Activated CD8-positive, alpha-beta memory T cell treated with anti-CD3 and anti-CD28 coated beads, Interleukin-2, amount 50 U/mL, for 1 hour (primary cell): ENCODE results near the gene RHOT2.

Experiments
- DNase-seq: peaks from one replicate; pipeline ENCODE4 v3.0.0-alpha.2; 2020; ENCODE audit errors: extremely low read depth

Gene RHOT2

DNA sequence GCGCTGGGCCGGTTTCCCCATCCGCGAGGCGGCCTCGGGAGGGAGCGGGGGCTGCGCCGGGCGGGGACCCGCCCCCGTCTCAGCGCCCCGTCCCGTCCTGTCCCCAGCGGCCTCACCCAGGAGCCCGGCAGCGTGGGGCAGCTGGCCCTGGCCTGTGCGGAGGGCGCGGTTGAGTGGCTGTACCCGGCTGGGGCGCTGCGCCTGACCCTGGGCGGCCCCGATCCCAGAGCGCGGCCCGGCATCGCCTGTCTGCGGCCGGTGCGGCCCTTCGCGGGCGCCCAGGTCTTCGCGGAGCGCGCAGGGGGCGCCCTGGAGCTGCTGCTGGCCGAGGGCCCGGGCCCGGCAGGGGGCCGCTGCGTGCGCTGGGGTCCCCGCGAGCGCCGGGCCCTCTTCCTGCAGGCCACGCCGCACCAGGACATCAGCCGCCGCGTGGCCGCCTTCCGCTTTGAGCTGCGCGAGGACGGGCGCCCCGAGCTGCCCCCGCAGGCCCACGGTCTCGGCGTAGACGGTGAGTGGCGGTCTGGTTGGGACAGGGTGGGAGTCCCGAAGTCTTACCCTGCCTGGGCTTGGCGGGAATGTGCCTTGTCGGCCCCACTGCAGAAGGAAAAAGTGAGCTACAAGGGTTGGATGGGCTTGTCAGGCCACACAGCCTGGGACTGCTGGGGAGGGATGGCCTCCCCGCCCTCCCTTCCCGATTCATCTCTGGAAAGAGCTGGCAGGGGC is 47.7 kb downstream of the RHOT2 start:
- DNase-seq: no peak

DNA sequence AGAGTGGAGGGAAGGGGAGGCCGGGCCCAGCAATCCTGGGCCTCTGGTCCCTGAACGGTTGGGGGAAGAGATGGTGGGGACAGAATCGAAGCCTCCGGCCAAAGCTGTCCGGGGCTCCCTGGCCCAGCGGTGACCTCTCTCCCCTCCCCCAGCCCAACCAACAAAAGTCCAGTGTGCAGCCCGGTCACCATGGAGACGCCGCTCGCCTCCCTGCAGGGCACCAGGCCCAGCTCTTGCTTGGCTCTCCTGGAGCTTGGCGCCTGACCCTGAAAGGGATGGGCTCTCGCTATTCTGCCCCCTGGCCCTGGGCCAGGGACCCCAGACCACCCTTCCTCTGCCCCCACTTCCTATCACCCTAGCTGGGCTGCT is 48.3 kb downstream of the RHOT2 start:
- no peak for DNase-seq

DNA sequence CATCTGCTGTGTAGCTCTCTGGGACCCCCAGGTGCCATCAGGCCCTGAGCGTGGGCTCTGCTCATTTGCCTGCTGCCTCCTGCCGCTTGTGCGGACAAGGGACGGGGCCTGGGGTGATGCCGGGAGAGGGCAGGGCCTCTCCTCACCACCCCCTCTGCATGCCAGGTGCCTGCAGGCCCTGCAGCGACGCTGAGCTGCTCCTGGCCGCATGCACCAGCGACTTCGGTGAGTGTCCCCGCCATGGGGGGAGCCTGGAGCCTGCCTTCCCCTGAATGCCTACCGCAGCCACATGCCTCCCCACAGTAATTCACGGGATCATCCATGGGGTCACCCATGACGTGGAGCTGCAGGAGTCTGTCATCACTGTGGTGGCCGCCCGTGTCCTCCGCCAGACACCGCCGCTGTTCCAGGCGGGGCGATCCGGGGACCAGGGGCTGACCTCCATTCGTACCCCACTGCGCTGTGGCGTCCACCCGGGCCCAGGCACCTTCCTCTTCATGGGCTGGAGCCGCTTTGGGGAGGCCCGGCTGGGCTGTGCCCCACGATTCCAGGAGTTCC is 48.9 kb downstream of the RHOT2 start:
- DNase-seq: no peak

DNA sequence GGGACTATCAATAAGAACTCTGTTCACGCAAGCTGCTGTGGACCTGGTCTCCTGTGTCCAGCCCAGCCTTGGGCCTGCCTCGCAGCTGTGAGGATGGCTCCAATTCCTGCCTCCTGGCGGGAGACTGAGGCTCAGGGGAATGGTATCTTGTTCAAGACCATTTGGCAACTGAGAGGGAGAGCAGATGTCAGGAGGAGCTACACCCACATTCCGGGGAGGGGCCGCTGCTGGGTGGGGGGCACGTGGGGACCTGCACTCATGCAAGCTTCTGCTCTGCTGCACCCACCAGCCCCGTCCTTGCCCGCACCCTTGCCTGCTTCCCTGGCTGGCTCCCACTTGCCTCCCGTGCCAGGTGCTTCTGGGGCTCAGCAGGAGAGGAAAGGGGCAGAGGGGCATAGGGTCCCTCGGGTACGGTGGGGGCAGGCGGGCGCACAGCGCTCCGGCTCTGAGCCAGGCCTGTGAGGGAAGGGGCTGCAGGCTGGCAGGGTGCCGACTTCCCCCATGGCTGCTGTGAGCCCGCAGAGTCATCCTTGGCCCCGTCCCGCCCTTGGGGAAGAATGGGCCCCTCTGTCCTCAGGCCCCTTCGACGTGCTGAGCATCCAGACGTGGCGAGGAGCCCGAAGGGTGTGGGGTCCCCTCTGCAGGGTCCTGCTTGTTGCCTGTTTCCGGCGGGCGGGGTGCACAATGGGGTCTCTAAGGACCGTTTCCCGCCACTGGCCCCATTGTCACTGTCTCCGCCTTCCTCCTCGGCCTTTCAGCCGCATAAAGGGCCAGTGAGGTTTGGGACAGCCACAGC is 49.7 kb downstream of the RHOT2 start:
- no peak for DNase-seq

DNA sequence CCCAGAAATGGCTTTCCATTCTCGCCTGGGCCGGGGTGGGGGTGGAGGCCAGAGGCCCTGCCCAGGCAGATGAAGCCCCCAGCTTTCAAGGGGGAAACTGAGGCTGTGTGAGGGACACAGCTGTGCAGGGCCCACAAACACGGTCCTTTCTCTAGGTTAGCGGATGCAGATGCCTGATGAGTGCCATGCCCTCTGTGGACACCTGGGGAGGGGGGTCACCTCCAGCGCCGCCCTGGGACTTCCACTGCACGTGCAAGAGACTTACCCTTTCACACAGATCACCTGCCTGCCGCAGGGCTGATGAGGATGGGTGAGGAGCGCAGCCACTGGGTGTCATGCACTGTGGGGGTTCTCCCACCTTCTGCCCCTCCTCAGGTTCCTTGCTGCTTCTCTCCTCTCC is 50.5 kb downstream of the RHOT2 start:
- no peak for DNase-seq

DNA sequence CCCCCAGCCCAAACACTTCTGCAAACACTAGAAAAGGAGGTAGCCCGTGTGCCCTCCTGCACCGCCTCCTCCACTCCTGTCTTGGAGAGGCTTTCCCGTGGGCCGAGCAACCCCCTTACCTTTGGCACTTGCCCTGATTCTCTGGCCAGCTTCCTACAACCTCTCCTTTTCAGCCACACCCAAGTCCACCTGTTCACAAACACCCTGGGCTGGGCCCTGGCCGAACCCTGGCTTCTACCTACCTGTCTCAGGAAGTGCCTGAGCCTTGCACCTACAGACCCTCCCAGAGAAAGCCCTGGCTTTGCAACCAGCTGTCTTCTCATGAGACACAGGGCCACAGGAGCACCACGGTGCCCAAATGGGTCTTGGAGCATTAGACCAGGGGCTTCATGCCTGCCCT is 51.0 kb downstream of the RHOT2 start:
- DNase-seq: no peak

DNA sequence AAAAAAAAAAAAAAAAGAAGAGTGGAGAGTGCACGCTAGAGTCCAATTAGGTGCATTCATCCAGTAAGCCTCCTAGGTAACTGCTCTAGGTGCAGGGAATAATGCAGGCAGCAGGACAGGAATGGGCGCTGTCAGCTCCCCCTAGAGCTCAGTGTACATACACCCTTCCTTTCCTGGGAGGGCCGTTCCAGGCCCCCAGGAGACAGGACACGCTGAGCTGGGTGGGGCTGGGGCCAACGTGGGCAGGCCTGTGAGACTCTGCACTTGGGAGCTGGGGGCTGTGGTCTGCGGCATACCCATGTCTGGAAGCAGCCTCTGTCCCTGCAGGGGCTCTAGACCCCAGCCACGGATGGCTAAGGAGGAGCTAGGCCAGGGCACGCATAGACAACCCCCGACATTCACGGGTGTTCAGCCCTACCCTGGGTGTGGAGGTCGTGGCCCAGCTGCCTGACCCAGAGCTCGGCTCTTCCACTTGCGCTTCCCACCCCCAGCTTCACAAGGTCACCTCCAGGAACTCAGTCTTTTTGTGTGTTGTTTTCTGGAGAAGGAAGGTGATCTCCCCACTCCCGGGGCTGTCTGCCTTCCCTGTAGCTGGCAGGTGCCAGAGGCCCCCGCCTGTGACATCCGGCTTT is 52.0 kb downstream of the RHOT2 start:
- DNase-seq: no peak

DNA sequence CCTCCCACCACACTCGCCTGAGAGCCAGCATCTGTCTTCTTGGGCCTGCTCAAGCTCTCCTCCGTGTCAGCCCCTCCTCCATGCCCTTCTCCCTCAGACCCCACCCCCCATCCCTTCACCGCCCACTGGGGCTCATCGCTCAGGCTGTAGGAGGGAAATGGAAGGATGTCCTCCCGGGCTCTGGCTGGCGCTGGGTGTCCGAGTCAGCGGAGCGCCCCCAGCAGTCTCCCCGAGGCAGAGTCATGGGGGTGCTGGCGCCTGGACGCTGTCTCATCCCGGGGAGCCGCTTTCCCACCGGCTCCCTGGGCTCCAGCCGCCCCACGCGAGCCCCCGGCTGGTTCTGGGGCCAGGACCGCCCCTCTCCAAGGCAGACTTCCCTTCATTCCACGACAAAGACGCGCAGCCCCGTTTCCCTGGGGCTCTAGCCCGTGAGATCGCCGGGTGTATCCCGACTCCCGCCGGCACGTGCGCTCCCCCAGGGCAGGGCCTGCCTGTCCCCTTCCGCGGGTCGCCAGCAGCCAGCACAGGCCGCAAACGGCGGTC is 52.6 kb downstream of the RHOT2 start:
- no peak for DNase-seq

DNA sequence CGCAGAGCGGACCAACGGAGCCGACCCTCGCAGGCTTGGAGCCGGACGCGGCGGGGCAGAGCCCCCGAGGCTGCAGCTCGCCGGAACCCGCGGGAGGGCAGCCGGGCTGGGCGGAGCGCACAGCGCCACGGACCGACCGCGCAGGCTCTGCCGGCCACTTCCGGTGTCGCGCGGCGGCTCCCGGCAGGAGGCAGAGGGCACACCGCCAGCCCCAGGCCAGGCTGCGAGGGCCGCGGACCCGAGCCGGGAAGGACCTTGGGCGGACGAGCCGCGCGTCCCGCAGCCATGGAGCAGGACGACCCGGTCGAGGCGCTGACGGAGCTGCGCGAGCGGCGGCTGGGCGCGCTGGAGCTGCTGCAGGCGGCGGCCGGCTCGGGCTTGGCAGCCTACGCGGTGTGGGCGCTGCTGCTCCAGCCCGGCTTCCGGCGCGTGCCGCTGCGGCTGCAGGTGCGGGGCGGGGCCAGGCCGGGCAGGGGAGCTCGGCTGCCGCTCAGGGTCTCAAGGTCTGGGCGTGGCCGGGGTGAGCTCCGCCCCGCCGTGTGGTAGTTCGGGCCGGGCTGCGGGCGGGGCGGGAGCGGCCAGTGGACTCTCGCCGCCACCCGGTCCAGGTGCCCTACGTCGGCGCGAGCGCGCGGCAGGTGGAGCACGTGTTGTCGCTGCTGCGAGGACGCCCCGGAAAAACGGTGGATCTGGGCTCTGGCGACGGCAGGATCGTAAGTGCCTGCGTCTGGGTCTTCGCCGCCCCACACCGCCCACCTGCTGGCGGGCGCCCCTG is 53.2 kb downstream of the RHOT2 start, which contains the start of gene ANTKMT:
ANTKMT (plus strand) TSS at position 157 of the 775 bp plus-strand sequence; CDS start at position 286, 129 bp downstream.
- no peak for DNase-seq

DNA sequence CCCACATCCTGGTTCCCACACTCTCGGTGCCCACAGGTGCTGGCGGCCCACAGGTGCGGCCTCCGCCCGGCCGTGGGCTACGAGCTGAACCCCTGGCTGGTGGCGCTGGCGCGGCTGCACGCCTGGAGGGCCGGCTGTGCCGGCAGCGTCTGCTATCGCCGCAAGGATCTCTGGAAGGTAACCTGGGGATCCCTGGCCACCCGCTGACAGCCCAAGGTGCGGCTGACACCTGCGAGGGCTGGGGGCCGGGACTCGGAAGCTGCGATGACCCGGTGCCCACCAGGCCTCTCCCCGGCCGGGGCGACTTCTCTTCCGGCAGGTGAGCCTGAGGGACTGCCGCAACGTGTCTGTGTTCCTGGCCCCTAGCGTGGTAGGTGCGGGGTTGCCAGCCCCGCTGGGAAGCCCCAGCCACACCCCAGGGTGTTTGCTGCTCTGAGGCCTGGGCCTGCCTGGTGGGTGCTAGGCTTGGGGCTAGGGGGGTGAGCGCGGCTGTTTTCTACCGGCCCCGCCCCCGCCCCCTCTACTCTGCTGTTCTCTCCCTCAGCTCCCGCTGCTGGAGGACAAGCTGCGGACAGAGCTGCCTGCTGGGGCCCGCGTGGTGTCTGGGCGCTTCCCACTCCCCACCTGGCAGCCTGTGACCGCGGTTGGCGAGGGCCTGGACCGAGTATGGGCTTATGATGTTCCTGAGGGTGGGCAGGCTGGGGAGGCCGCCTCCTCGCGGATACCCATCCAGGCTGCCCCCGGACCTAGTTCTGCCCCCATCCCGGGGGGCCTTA is 54.0 kb downstream of the RHOT2 start:
- DNase-seq: no peak

DNA sequence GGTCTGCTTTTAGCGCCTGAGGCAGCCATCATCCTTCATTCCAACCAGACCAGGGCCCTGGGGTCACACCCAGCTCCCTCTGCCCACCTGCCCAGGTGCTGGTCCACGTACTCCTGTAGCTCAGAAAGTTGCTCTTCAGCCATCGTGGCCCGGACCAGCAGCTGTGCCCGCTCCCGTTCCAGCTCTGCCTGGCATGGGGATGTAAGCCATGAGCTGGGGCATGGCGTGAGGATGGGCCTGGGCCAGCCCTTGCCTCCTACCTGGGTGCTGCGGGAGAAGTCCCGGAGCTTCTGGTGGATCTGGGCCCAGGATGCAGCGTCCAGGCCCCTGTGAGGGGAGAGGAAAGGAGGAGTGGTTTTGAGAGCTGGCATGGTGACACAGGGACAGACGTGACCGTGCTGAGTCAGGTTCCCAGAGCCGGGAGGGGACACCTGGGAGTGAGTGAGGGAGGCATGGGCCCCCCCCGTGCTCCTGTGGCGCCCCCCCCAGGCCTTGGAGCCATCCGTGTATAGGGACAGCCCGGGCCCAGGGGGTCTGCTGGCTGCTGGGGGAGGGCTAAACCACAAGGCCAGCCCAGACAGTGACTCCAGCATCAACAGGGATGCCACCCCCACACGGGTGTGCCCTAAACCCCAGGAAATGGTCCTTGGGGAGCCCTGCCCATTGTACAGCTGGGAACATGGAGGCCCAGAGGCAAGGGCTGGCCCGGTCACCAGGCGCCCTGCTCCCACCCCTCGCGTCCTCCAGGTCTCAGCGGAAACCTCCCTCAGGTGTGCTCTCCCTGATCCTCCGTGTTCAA is 55.1 kb downstream of the RHOT2 start:
- no peak for DNase-seq

DNA sequence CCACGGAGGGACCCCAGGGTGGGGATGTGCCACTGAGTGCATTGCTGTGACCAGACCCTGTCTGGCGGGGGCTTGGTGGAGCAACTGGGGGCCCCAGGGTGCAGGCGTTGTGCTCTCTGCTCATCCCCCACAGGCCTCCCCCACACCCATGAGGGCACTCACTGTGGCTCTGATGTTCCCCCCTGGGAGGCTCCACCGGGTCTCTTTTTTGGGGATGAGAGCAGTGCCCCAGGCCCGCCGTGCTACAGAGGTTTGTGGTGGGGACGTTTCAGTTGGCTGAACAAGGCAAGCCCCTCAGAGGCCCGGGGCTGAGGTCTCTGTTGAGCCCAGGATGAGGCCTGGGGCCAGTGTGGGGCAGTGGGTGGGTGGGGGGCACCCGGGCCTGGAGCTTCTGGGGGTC is 55.8 kb downstream of the RHOT2 start:
- DNase-seq: no peak
